Right renal pelvis (tissue), 4 donors: Measurements from ENCODE around the gene ATOSA. TPM values are rescaled to one million over a fixed set of nuclear protein-coding genes. Genes with fewer than 3 reads are reported as not detected.

ENCODE experiments used
- DNase-seq, 4 donors: peaks; one replicate each; pipeline ENCODE4 v3.0.0-alpha.2; 2013; ENCODE audit warnings: low read depth in 4 of 4, low spot score in 3 of 4, missing footprints in 1 of 4
- polyA plus RNA-seq, 4 donors: library from polyadenylated mRNA; unstranded; fragments of 120-200 nt; gene quantifications; one replicate each; pipeline ENCODE4 v1.2.1, GENCODE V29; 2013; ENCODE audit not compliant: insufficient read length in 4 of 4

The ATOSA gene
- polyA plus RNA-seq, 4 donors, result 38.4 to 47.5 (median 41.1) TPM

- no peak for DNase-seq
Measured at GRCh38 chr15:52689562-52689961, 10.4 kb upstream of the ATOSA start.

- no peak for DNase-seq
Measured at GRCh38 chr15:52683580-52683979, 4.4 kb upstream of the ATOSA start.

GRCh38 chr15:52682781-52683180 is 3.6 kb upstream of the ATOSA start:
- no peak for DNase-seq

GRCh38 chr15:52682200-52682599 is 3.0 kb upstream of the ATOSA start:
- DNase-seq, result no peak

GRCh38 chr15:52681441-52681840 is 2.3 kb upstream of the ATOSA start:
- DNase-seq, result no peak

GRCh38 chr15:52680761-52681160 is 1.6 kb upstream of the ATOSA start:
- DNase-seq, result no peak

- DNase-seq, result peak in 1 of 4 donors; percentile 1
Measured at GRCh38 chr15:52680041-52680391, 828 bp upstream of the ATOSA start.

GRCh38 chr15:52678468-52679231 is 538 bp downstream of the ATOSA start:
- peak; percentile 43 to 60 (median 53) for DNase-seq

- peak; percentile 18 to 60 (median 39) for DNase-seq
Measured at GRCh38 chr15:52677593-52678467, 1.4 kb downstream of the ATOSA start.

- DNase-seq, result no peak
Measured at GRCh38 chr15:52674831-52675230, 4.4 kb downstream of the ATOSA start.

GRCh38 chr15:52673734-52674133 is 5.5 kb downstream of the ATOSA start:
- no peak for DNase-seq

GRCh38 chr15:52673312-52673711 is 5.9 kb downstream of the ATOSA start:
- no peak for DNase-seq

- no peak for DNase-seq
Measured at GRCh38 chr15:52672661-52673060, 6.5 kb downstream of the ATOSA start.

- no peak for DNase-seq
Measured at GRCh38 chr15:52670087-52670486, 9.1 kb downstream of the ATOSA start.

GRCh38 chr15:52668133-52668532 is 11.1 kb downstream of the ATOSA start:
- DNase-seq, result no peak

GRCh38 chr15:52667597-52667996 is 11.6 kb downstream of the ATOSA start:
- DNase-seq, result no peak

- no peak for DNase-seq
Measured at GRCh38 chr15:52663536-52664294, 15.5 kb downstream of the ATOSA start.

- DNase-seq, result no peak
Measured at GRCh38 chr15:52661909-52662308, 17.3 kb downstream of the ATOSA start.

- no peak for DNase-seq
Measured at GRCh38 chr15:52660192-52660591, 19.0 kb downstream of the ATOSA start.

- no peak for DNase-seq
Measured at GRCh38 chr15:52658955-52659354, 20.2 kb downstream of the ATOSA start.

GRCh38 chr15:52657338-52657737 is 21.9 kb downstream of the ATOSA start:
- DNase-seq, result no peak
